ENCODE data around the gene KIAA1755. TPM values are rescaled to one million over a fixed set of nuclear protein-coding genes. Genes with fewer than 3 reads are reported as not detected.

The KIAA1755 gene
- total and polyA plus RNA-seq, 2 of the 4 experiments (the other 2 are of a cell fraction), result 2.5 to 5.1 TPM

DNA sequence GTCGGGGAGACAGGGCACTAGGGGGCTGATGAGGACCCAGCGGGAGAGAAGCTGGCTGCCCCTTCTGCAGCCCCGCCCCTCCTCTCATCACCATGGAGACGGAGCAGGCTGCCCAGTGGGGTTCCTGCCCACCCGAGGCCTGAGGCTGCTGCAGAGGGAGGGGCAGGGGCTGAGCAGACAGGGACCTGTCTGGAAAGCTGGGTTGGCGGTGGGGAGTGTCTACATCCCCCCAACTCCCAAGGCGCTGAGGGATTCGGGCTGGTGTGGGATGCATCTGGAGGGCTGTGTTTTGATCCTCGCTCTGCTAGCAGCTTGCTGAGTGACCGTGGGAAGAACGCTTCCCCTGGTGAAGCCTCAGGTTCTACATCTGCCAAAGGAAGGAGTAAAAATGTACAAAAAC is 42.3 kb upstream of the KIAA1755 start:
- H4K5ac ChIP-seq (ENCODE audit: low read depth, low read length), result no peak overlapping the region
- H2AFZ ChIP-seq (replicated peaks; ENCODE audit: low read length, poor library complexity), result no peak overlapping the region
- H2BK15ac ChIP-seq (ENCODE audit: low read depth, low read length), result no peak overlapping the region
- H2BK120ac ChIP-seq (ENCODE audit: low read depth, low read length), result no peak overlapping the region
- H3K9ac ChIP-seq (ENCODE audit: low read depth, low read length), result no peak overlapping the region
- ATAC-seq (ENCODE audit: low read depth), result no peak
- H2BK20ac ChIP-seq (ENCODE audit: low read depth, low read length), result no peak overlapping the region
- peaks cover 21% of the 10 kb centered on the region for H3K27me3 ChIP-seq (ENCODE audit: control insufficient read depth, insufficient read depth, low read length)
- TF ChIP-seq SMC3 (IDR thresholded peaks at IDR 0.05; ENCODE audit: low read depth, low read length), result no peak
- no peak for TF ChIP-seq BHLHE40 (IDR thresholded peaks at IDR 0.05; ENCODE audit: low read depth, low read length)
- TF ChIP-seq CEBPB (IDR thresholded peaks at IDR 0.05; ENCODE audit: low read depth, low read length), result no peak
- no peak for TF ChIP-seq POLR2A (IDR thresholded peaks at IDR 0.05; ENCODE audit: low read depth, low read length)
- dilution Hi-C loops (cut with HindIII; ENCODE audit: low sequenced_read_pairs, unreplicated experiment), result no loop called here
- BruUV-seq (replicated peaks), result no TSS peak
- H3K56ac ChIP-seq (ENCODE audit: extremely low read depth, insufficient read depth, low read length), result no peak overlapping the region
- DNase-seq, result no peak
- H3K79me1 ChIP-seq (ENCODE audit: low read depth in 1 of 2, low read length in 2 of 2), result no peaks in the 10 kb centered on the region
- no peak overlapping the region for H3K4me2 ChIP-seq (ENCODE audit: low read depth, low read length)
- in situ Hi-C loops (cut with MboI; ENCODE audit: low sequenced_read_pairs), result loop anchor here (10.0 kb wide), 1 partner anchor 238 kb away; no protein-coding TSS in a partner anchor
- no peak overlapping the region for H3K14ac ChIP-seq (replicated peaks; ENCODE audit: low read depth, low read length)
- H3K27ac ChIP-seq (ENCODE audit: insufficient read depth, low read length), result no peak overlapping the region
- H3K9me3 ChIP-seq (ENCODE audit: control insufficient read depth, insufficient read depth, low read length), result no peaks in the 10 kb centered on the region
- H3K4me3 ChIP-seq (ENCODE audit: insufficient read depth, low read depth, low read length), result no peak overlapping the region
- H4K91ac ChIP-seq (ENCODE audit: insufficient read depth, low read depth, low read length), result no peak overlapping the region
- no peak overlapping the region for H2AK9ac ChIP-seq (replicated peaks; ENCODE audit: low read depth, low read length, poor library complexity)
- H3K18ac ChIP-seq (ENCODE audit: low read depth, low read length), result no peak overlapping the region
- H2AK5ac ChIP-seq (ENCODE audit: low read depth, low read length), result no peak overlapping the region
- no peak overlapping the region for H4K8ac ChIP-seq (ENCODE audit: low read depth in 2 of 2, low read length in 2 of 2)
- no peaks in the 10 kb centered on the region for H4K20me1 ChIP-seq (ENCODE audit: insufficient read depth, low read length)
- peaks cover 5% of the 10 kb centered on the region for H3K4me1 ChIP-seq (ENCODE audit: control insufficient read depth, insufficient read depth, low read length)
- H3K23ac ChIP-seq (ENCODE audit: low read depth, low read length), result no peak overlapping the region
- intact Hi-C loops (cut with micrococcal nuclease), result no loop called here
- ChIA-PET CTCF (interaction anchor here (0.5 to 0.8 kb wide), 2 partner anchors 12 to 72 kb away, joined by 3 to 4 read pairs; no protein-coding TSS in a partner anchor), POLR2A (ENCODE audit: unreplicated experiment) (no interaction called here)
- H3K9me1 ChIP-seq (ENCODE audit: insufficient read depth, low read length), result 0 out of 2 replicates have a peak, but pooled peaks cover 2% of the 10 kb centered on the region
- H3K36me3 ChIP-seq (ENCODE audit: control insufficient read depth, insufficient read depth, low read length), result no peaks in the 10 kb centered on the region
- H3K4ac ChIP-seq (ENCODE audit: low read depth, low read length), result no peak overlapping the region
- WGBS, 2 experiments (ENCODE audit: extremely low coverage in 2 of 2, insufficient read length in 1 of 2), result 46% methylated on average over 3 of the region's 11 CpGs; no CpG with 5 or more reads in 1 of the 2 experiments
- H2BK5ac ChIP-seq (ENCODE audit: low read depth, low read length, poor library complexity, severe bottlenecking), result no peak overlapping the region

All from IMR-90 (cell line).